Measurements from ENCODE around the gene CHD6.

Gene CHD6

GRCh38 chr20:41645372-41645771 is 27.2 kb upstream of the CHD6 start:
- H3K27me3 ChIP-seq (ENCODE audit: control insufficient read depth, insufficient read depth, low read length, poor library complexity, severe bottlenecking), result no peaks in the 10 kb centered on the region
- no peaks in the 10 kb centered on the region for H3K36me3 ChIP-seq (ENCODE audit: control insufficient read depth, insufficient read depth, low read length)

DNA sequence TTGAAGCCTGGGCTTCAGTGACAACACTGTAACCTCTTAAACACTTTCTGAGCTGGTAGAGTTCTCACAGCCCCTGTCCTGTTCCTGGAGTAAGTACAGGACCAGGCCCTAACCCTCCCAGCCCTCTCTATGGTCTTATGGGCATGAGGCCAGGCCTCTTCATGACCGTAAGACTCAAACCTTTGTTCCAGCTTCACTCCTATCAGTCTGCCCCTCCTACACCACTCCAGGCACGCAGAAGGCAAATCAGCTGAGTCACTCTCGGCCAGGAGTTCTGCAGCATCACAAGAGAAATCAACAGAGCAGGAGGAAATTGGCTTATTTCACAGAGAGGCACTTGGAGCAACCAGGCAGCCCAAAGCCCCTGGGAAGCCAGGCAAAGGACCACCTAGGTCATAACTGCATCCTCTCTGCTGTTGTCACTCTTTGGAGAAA is 25.3 kb upstream of the CHD6 start:
- Histone ChIP-seq H3K27me3 (ENCODE audit: control insufficient read depth, insufficient read depth, low read length, poor library complexity, severe bottlenecking) (no peaks in the 10 kb centered on the region), H3K27ac (ENCODE audit: insufficient read depth, low read depth, low read length, poor library complexity, severe bottlenecking) (no peak overlapping the region)
- WGBS, 2 experiments, result 62 to 63% methylated on average over 3 of the region's 3 CpGs

More at GRCh38 chr20:41645372-41645771, 27.2 kb upstream of the CHD6 start:
- no peak overlapping the region for H3K27ac ChIP-seq (ENCODE audit: insufficient read depth, low read depth, low read length, poor library complexity, severe bottlenecking)
- peaks cover 7% of the 10 kb centered on the region for H3K4me1 ChIP-seq (ENCODE audit: control insufficient read depth, insufficient read depth, low read length)
- H3K9me3 ChIP-seq (ENCODE audit: control insufficient read depth, low read length), result no peaks in the 10 kb centered on the region
- 95 to 98% methylated on average over 2 to 3 of the region's 3 CpGs for WGBS, 2 experiments
- H3K4me3 ChIP-seq (ENCODE audit: insufficient read depth, low read depth, low read length), result no peak overlapping the region

DNA sequence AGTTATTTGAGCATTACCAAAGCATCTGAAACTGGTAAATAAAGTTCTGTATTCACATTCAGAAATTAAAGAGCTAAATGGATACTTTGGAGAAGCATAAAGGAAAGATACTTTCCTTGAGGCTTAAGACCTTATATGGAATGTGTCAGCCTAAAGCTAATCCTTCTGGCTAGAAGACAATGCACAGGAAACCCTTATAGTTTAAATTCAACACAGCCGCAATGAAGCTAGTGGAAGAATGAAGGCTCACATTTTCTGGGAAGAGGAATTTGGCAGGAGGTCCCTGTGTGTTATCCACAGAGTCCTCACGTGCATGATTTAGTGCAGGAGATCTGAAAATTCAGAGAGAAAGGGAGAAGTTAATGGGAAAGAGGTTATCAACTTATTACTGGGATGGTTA is 21.5 kb upstream of the CHD6 start:
- no peaks in the 10 kb centered on the region for H3K27me3 ChIP-seq (ENCODE audit: control insufficient read depth, insufficient read depth, low read length, poor library complexity, severe bottlenecking)
- no peak overlapping the region for H3K27ac ChIP-seq (ENCODE audit: insufficient read depth, low read depth, low read length, poor library complexity, severe bottlenecking)
- peaks cover 3% of the 10 kb centered on the region for H3K4me1 ChIP-seq (ENCODE audit: control insufficient read depth, insufficient read depth, low read length)
- no peak overlapping the region for H3K4me3 ChIP-seq (ENCODE audit: insufficient read depth, low read depth, low read length)
- H3K9me3 ChIP-seq (ENCODE audit: control insufficient read depth, low read length), result no peaks in the 10 kb centered on the region
- H3K36me3 ChIP-seq (ENCODE audit: control insufficient read depth, insufficient read depth, low read length), result no peaks in the 10 kb centered on the region
- WGBS, 2 experiments, result 33 to 37% methylated on average over 2 of the region's 2 CpGs

More for the DNA sequence above, 25.3 kb upstream of the CHD6 start:
- Histone ChIP-seq H3K4me1 (ENCODE audit: control insufficient read depth, insufficient read depth, low read length) (peaks cover 3% of the 10 kb centered on the region), H3K36me3 (ENCODE audit: control insufficient read depth, insufficient read depth, low read length) (no peaks in the 10 kb centered on the region), H3K9me3 (ENCODE audit: control insufficient read depth, low read length) (no peaks in the 10 kb centered on the region), H3K4me3 (ENCODE audit: insufficient read depth, low read depth, low read length) (no peak overlapping the region)

DNA sequence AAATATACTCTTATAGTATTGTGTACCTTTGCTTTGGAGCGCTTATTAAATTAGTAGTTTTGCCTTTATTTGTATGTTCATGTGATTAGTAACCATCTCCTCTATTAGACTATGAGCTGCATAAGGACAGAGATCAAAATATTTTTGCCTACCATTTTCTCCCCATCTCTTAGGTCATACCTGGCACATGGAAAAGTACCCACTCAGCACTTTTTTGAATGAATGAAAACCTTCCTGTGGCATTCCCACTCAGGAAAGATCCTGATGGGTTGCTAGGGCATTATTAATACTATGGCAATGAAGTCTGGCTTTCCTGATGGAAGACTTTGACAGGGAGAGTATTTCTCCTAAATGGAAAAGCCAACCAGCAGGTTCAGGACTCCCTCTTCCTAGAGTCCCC is 20.3 kb upstream of the CHD6 start:
- H3K4me3 ChIP-seq (ENCODE audit: insufficient read depth, low read depth, low read length), result no peak overlapping the region
- H3K27me3 ChIP-seq (ENCODE audit: control insufficient read depth, insufficient read depth, low read length, poor library complexity, severe bottlenecking), result no peaks in the 10 kb centered on the region
- no peaks in the 10 kb centered on the region for H3K9me3 ChIP-seq (ENCODE audit: control insufficient read depth, low read length)
- no peak overlapping the region for H3K27ac ChIP-seq (ENCODE audit: insufficient read depth, low read depth, low read length, poor library complexity, severe bottlenecking)
- peaks cover 3% of the 10 kb centered on the region for H3K4me1 ChIP-seq (ENCODE audit: control insufficient read depth, insufficient read depth, low read length)
- H3K36me3 ChIP-seq (ENCODE audit: control insufficient read depth, insufficient read depth, low read length), result no peaks in the 10 kb centered on the region
- WGBS, 2 experiments, result no CpG with 5 or more reads among the region's 1 CpG

DNA sequence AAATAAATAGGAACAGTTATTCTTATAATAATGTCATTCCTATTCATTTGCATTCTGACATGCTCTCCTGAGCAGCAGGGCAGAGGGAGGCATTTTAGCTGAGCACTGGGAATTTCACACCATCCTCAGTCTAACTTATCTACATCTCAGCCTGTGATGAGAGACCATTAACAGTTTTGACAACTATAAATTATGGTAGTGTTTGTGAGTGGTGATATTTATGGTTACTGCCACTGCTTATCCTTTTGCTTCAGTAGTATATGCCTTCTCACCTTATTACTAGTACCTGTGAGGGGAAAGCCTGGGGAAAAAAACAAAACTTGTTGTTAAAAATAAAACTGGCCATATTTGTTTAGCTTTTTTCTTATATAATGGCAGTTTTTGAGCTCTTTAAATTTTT is 17.0 kb upstream of the CHD6 start:
- no peaks in the 10 kb centered on the region for H3K9me3 ChIP-seq (ENCODE audit: control insufficient read depth, low read length)
- H3K4me1 ChIP-seq (ENCODE audit: control insufficient read depth, insufficient read depth, low read length), result peaks cover 3% of the 10 kb centered on the region
- no peak overlapping the region for H3K4me3 ChIP-seq (ENCODE audit: insufficient read depth, low read depth, low read length)
- no peaks in the 10 kb centered on the region for H3K27me3 ChIP-seq (ENCODE audit: control insufficient read depth, insufficient read depth, low read length, poor library complexity, severe bottlenecking)
- H3K36me3 ChIP-seq (ENCODE audit: control insufficient read depth, insufficient read depth, low read length), result no peaks in the 10 kb centered on the region
- H3K27ac ChIP-seq (ENCODE audit: insufficient read depth, low read depth, low read length, poor library complexity, severe bottlenecking), result no peak overlapping the region

DNA sequence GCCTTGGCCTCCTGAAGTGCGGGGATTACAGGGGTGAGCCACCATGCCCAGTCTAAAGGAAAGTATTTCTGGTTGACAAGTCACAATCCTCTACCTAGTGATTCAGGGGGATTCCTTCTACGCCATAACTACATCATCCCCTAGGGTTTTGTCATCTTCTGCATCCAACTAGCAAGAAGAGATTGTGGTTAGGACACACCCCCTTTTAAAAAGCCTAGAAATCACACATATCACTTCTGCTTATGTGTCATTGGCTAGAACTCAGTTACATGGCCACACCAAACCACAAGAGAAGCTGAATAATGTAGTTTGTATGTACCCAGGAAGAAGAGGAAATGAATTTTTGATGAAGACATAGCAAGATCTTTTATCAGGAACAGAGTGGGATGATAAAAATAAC is 14.7 kb upstream of the CHD6 start:
- Histone ChIP-seq H3K4me1 (ENCODE audit: control insufficient read depth, insufficient read depth, low read length) (no peaks in the 10 kb centered on the region), H3K4me3 (ENCODE audit: insufficient read depth, low read depth, low read length) (no peak overlapping the region), H3K9me3 (ENCODE audit: control insufficient read depth, low read length) (no peaks in the 10 kb centered on the region), H3K27ac (ENCODE audit: insufficient read depth, low read depth, low read length, poor library complexity, severe bottlenecking) (no peak overlapping the region), H3K27me3 (ENCODE audit: control insufficient read depth, insufficient read depth, low read length, poor library complexity, severe bottlenecking) (no peaks in the 10 kb centered on the region), H3K36me3 (ENCODE audit: control insufficient read depth, insufficient read depth, low read length) (no peaks in the 10 kb centered on the region)
- 91% methylated on average over 2 of the region's 2 CpGs for WGBS, 2 experiments

- Histone ChIP-seq H3K4me1 (ENCODE audit: control insufficient read depth, insufficient read depth, low read length) (no peaks in the 10 kb centered on the region), H3K27me3 (ENCODE audit: control insufficient read depth, insufficient read depth, low read length, poor library complexity, severe bottlenecking) (no peaks in the 10 kb centered on the region), H3K9me3 (ENCODE audit: control insufficient read depth, low read length) (no peaks in the 10 kb centered on the region), H3K36me3 (ENCODE audit: control insufficient read depth, insufficient read depth, low read length) (no peaks in the 10 kb centered on the region), H3K4me3 (ENCODE audit: insufficient read depth, low read depth, low read length) (no peak overlapping the region), H3K27ac (ENCODE audit: insufficient read depth, low read depth, low read length, poor library complexity, severe bottlenecking) (no peak overlapping the region)
- 90 to 91% methylated on average over 4 of the region's 4 CpGs for WGBS, 2 experiments
Observed at GRCh38 chr20:41631826-41632225, 13.6 kb upstream of the CHD6 start.

- WGBS, 2 experiments, result 91 to 95% methylated on average over 1 of the region's 1 CpG
- Histone ChIP-seq H3K4me3 (ENCODE audit: insufficient read depth, low read depth, low read length) (no peak overlapping the region), H3K27me3 (ENCODE audit: control insufficient read depth, insufficient read depth, low read length, poor library complexity, severe bottlenecking) (no peaks in the 10 kb centered on the region), H3K9me3 (ENCODE audit: control insufficient read depth, low read length) (no peaks in the 10 kb centered on the region), H3K36me3 (ENCODE audit: control insufficient read depth, insufficient read depth, low read length) (no peaks in the 10 kb centered on the region), H3K27ac (ENCODE audit: insufficient read depth, low read depth, low read length, poor library complexity, severe bottlenecking) (no peak overlapping the region), H3K4me1 (ENCODE audit: control insufficient read depth, insufficient read depth, low read length) (no peaks in the 10 kb centered on the region)
Observed at GRCh38 chr20:41630846-41631245, 12.7 kb upstream of the CHD6 start.

DNA sequence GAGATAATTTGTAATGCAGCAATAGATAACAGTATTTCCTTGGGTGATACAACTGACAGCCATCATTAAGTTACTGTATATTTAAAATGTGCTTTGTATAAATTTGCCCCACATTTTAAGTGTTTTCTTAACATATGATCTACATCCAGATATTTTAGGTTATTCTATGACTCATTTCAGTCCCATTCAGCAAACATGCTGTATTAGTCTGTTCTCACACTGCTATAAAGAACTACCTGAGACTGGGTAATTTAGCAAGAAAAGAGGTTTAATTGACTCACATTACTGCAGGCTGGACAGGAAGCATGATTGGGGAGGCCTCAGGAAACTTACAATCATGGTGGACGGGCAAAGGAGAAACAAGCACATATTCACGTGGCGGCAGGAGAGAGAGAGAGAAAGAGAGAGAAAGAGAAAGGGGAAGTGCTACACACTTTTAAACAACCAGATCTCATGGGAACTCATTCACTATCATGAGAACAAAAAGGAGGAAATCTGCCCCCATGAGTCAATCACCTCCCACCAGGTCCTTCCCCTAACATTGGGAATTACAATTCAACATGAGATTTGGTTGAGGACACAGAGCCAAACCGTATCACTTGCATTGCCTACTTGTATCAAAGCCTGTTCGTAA is 9.6 kb upstream of the CHD6 start:
- H3K27me3 ChIP-seq (ENCODE audit: control insufficient read depth, insufficient read depth, low read length, poor library complexity, severe bottlenecking), result no peaks in the 10 kb centered on the region
- no peaks in the 10 kb centered on the region for H3K36me3 ChIP-seq (ENCODE audit: control insufficient read depth, insufficient read depth, low read length)
- WGBS, 2 experiments, result 87 to 89% methylated on average over 5 of the region's 5 CpGs
- H3K9me3 ChIP-seq (ENCODE audit: control insufficient read depth, low read length), result no peaks in the 10 kb centered on the region
- no peak overlapping the region for H3K27ac ChIP-seq (ENCODE audit: insufficient read depth, low read depth, low read length, poor library complexity, severe bottlenecking)
- no peaks in the 10 kb centered on the region for H3K4me1 ChIP-seq (ENCODE audit: control insufficient read depth, insufficient read depth, low read length)
- no peak overlapping the region for H3K4me3 ChIP-seq (ENCODE audit: insufficient read depth, low read depth, low read length)

DNA sequence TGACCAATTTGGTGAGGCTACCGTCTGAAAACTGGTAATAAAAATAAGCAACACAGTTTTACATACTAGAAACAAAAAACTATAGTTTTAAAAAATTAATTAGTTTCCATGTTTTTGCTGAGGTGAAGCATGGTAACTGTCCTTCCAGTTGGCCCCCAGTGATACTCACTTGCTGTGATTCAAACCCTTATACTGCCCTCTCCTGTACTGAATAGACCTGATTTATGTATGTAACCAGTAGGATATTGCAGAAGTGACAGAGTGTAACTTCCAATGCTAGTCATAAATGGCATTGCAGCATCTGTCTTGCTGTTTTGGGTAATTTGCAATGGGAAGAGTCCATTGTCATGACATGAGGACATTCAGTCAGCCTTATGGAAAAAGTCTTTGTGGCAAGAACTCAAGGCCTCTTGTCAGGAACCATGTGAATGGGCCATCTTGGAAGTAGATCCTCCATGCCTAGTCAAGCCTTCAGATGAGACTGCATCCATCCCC is 8.9 kb upstream of the CHD6 start:
- no peaks in the 10 kb centered on the region for H3K36me3 ChIP-seq (ENCODE audit: control insufficient read depth, insufficient read depth, low read length)
- no peaks in the 10 kb centered on the region for H3K9me3 ChIP-seq (ENCODE audit: control insufficient read depth, low read length)
- H3K4me1 ChIP-seq (ENCODE audit: control insufficient read depth, insufficient read depth, low read length), result no peaks in the 10 kb centered on the region
- no peak overlapping the region for H3K4me3 ChIP-seq (ENCODE audit: insufficient read depth, low read depth, low read length)
- H3K27me3 ChIP-seq (ENCODE audit: control insufficient read depth, insufficient read depth, low read length, poor library complexity, severe bottlenecking), result no peaks in the 10 kb centered on the region
- no CpG with 5 or more reads among the region's 1 CpG for WGBS, 2 experiments
- H3K27ac ChIP-seq (ENCODE audit: insufficient read depth, low read depth, low read length, poor library complexity, severe bottlenecking), result no peak overlapping the region
